Measurements from ENCODE around the gene GPBAR1.

- TF ChIP-seq CTCF (IDR thresholded peaks at IDR 0.05) (no peak), KAT7 (CRISPR knock-in tag; IDR thresholded peaks at IDR 0.05; ENCODE audit: borderline replicate concordance) (no peak), ESRRA (CRISPR knock-in tag; IDR thresholded peaks at IDR 0.05; ENCODE audit: borderline replicate concordance) (no peak), TEAD4 (CRISPR knock-in tag; IDR thresholded peaks at IDR 0.05) (no peak)
Measured at GRCh38 chr2:218260166-218260565, 649 bp upstream of the GPBAR1 start.
